K562 (cell line): ENCODE data around the gene TMC4. TPM values are rescaled to one million over a fixed set of nuclear protein-coding genes. Genes with fewer than 3 reads are reported as not detected.
A peak's percentile ranks its signal among the peaks of the same experiment; 100 is the strongest.

Experiments
- ASH1L ChIP-seq: fragments of 450-650 bp; IDR thresholded peaks from 2 replicates; pipeline ENCODE4 v1.6.1; 2018; ENCODE audit warnings: borderline replicate concordance, mild to moderate bottlenecking, low read depth; ENCODE audit not compliant: partially characterized antibody
- CEBPB ChIP-seq: fragments of 450-650 bp; IDR thresholded peaks from 2 replicates; pipeline ENCODE4 v1.6.1; 2016; ENCODE audit warnings: missing genetic modification characterization, missing compliant biosample characterization
- CTCF ChIP-seq, 3 experiments: IDR thresholded peaks in 2 of 3; conservative IDR thresholded peaks in 1 of 3; 2 replicates each; pipeline ENCODE4 v1.5.1; 2011 to 2012; ENCODE audit warnings: low read length in 3 of 3, mild to moderate bottlenecking in 3 of 3, control low read depth in 2 of 3, improper control_type of control experiment in 1 of 3, inconsistent platforms in 1 of 3, low read depth in 1 of 3, mixed read lengths in 1 of 3, moderate library complexity in 1 of 3; ENCODE audit not compliant: insufficient read depth in 2 of 3
- DNMT1 ChIP-seq: fragments of 450-650 bp; IDR thresholded peaks from 2 replicates; pipeline ENCODE4 v1.6.1; 2016; ENCODE audit warnings: antibody characterized with exemption, mild to moderate bottlenecking
- ERF ChIP-seq: fragments of 450-650 bp; formaldehyde crosslinking; IDR thresholded peaks from 2 replicates; pipeline ENCODE4 v1.4.0; 2020; ENCODE audit warnings: mild to moderate bottlenecking, mixed read lengths
- HMGXB4 ChIP-seq: sonication (generic); formaldehyde crosslinking; IDR thresholded peaks from 2 replicates; pipeline ENCODE4 v1.8.1; 2023; ENCODE audit warnings: mild to moderate bottlenecking, missing genetic modification reagents
- HOXB6 ChIP-seq: fragments of 250-450 bp; sonication (Bioruptor Pico); IDR thresholded peaks from 2 replicates; pipeline ENCODE4 v1.5.1; 2022; ENCODE audit warnings: mild to moderate bottlenecking, borderline replicate concordance
- MAFK ChIP-seq: IDR thresholded peaks from 2 replicates; pipeline ENCODE4 v1.6.1; 2011; ENCODE audit warnings: low read length, improper control_type of control experiment
- PATZ1 ChIP-seq: fragments of 250-450 bp; sonication (Bioruptor Pico); IDR thresholded peaks from 2 replicates; pipeline ENCODE4 v1.5.0; 2020; ENCODE audit warnings: mild to moderate bottlenecking, borderline replicate concordance
- POLR3A ChIP-seq: IDR thresholded peaks from 2 replicates; pipeline ENCODE4 v1.6.1; 2011; ENCODE audit warnings: borderline replicate concordance, mild to moderate bottlenecking, moderate library complexity; ENCODE audit not compliant: insufficient read length, insufficient read depth; ENCODE audit errors: extremely low read depth
- RBFOX2 ChIP-seq: fragments of 200-400 bp; formaldehyde crosslinking; IDR thresholded peaks from 2 replicates; pipeline ENCODE4 v1.6.1; 2017; ENCODE audit warnings: low read depth, mild to moderate bottlenecking, low read length, moderate library complexity
- SMC3 ChIP-seq: conservative IDR thresholded peaks from 2 replicates; pipeline ENCODE4 v1.6.1; 2011; ENCODE audit warnings: low read depth, low read length, improper control_type of control experiment; ENCODE audit not compliant: insufficient read depth
- TBP ChIP-seq: optimal IDR thresholded peaks from 2 replicates; pipeline ENCODE3; 2011; ENCODE audit warnings: low read depth, low read length, improper control_type of control experiment
- ZBTB33 ChIP-seq: sonication (generic); formaldehyde crosslinking; IDR thresholded peaks from 2 replicates; pipeline ENCODE4 v1.8.1; 2023; ENCODE audit warnings: mild to moderate bottlenecking, missing genetic modification reagents
- ZKSCAN1 ChIP-seq: fragments of 150-350 bp; IDR thresholded peaks from 2 replicates; pipeline ENCODE4 v1.6.1; 2016; ENCODE audit warnings: low read depth, low read length
- ZNF740 ChIP-seq, 3 experiments: fragments of 200-800 bp in 1 of 3; sonication (Bioruptor generic) in 1 of 3; sonication (generic) in 1 of 3; formaldehyde crosslinking in 1 of 3; IDR thresholded peaks; 2 replicates each; pipeline versions ENCODE4 v1.6.1 to v1.8.0; 2016 to 2022; ENCODE audit warnings: mild to moderate bottlenecking in 2 of 3, missing compliant biosample characterization in 2 of 3, missing genetic modification characterization in 2 of 3, missing genetic modification reagents in 1 of 3
- ZNF77 ChIP-seq: fragments of 250-450 bp; sonication (Bioruptor Pico); IDR thresholded peaks from 2 replicates; pipeline ENCODE4 v1.5.0; 2020
- ZNF79 ChIP-seq: fragments of 250-450 bp; sonication (Bioruptor Pico); IDR thresholded peaks from 2 replicates; pipeline ENCODE4 v1.4.0; 2020; ENCODE audit warnings: low read depth, mild to moderate bottlenecking, moderate library complexity
- polyA plus RNA-seq, 8 experiments: library from polyadenylated mRNA; depleted of rRNA in 4 of 8; stranded (reverse) in 5 of 8; unstranded in 3 of 8; fragments of >200 nt; fragmentation: Nextera tagmentation in 2 of 8; fragmentation: Illumina TruSeq in 1 of 8; extraction: Ambion mirVana in 2 of 8; extraction: Trizol in 1 of 8; gene quantifications; 2 replicates each; pipeline versions ENCODE4 v1.2.1 to v1.2.3, GENCODE V29; 2011 to 2014; ENCODE audit warnings: inconsistent platforms in 1 of 8, missing spikeins in 1 of 8
- total RNA-seq, 7 experiments: library from RNA; depleted of rRNA in 6 of 7; stranded (reverse); fragments of >200 nt in 6 of 7; fragmentation: Illumina TruSeq in 2 of 7; extraction: Trizol in 2 of 7; gene quantifications; 2 replicates each; pipeline versions ENCODE4 v1.2.1 to v1.2.3, GENCODE V29; 2011 to 2021; ENCODE audit warnings: low replicate concordance in 1 of 7

Gene TMC4
- total and polyA plus RNA-seq, 9 of the 15 experiments (the other 6 are each of a cell fraction or from before 2014, with no cell fraction given): 0.12 to 0.79 (median 0.36) TPM; not detected in 2

- TF ChIP-seq TBP (no peak), POLR3A (no peak), ZBTB33 (CRISPR knock-in tag) (no peak), SMC3 (no peak; the same call in 1 of the 2 replicates), ERF (CRISPR knock-in tag) (no peak), ASH1L (no peak), ZNF740 (CRISPR knock-in tag; IDR thresholded peaks at IDR 0.05) (no peak), ZNF740 (tag; IDR thresholded peaks at IDR 0.05) (no peak), PATZ1 (CRISPR knock-in tag) (no peak), DNMT1 (no peak), MAFK (no peak), ZNF79 (CRISPR knock-in tag) (no peak), HOXB6 (CRISPR knock-in tag) (no peak), ZKSCAN1 (0 out of 2 replicates have a peak, but pooled peaks have one; percentile 24), RBFOX2 (no peak), CTCF (IDR thresholded peaks at IDR 0.05 in 2 of 3, conservative IDR thresholded peaks at IDR 0.05 in 1 of 3; ENCODE audit: insufficient read depth in 2 of 3, low read depth in 1 of 3, low read length in 3 of 3) (no peak), CEBPB (tag) (peak; percentile 88), HMGXB4 (no peak), ZNF77 (CRISPR knock-in tag) (no peak)
Measured at GRCh38 chr19:54209811-54210494, 37.0 kb upstream of the TMC4 start (continued).
